Endothelial cell of umbilical vein (primary cell): ENCODE results near the gene KCNJ5. TPM values are rescaled to one million over a fixed set of nuclear protein-coding genes. Genes with fewer than 3 reads are reported as not detected.

Source experiments
- BruUV-seq: library from RNA; stranded (reverse); fragments of 400-500 nt; replicated peaks from 2 replicates; lab custom pipeline; 2021; lab: Mats Ljungman, UMichigan
- CTCF ChIA-PET: fragments of 300-600, 350-600 bp; sonication (Branson Sonifier 250); formaldehyde crosslinking; loops from one replicate; lab custom pipeline; 2021; ENCODE audit warnings: antibody characterized with exemption, inconsistent platforms; lab: Charles Lee
- POLR2A ChIA-PET: fragments of 300-600, 350-600 bp; sonication (Branson Sonifier 250); formaldehyde crosslinking; loops from one replicate; lab custom pipeline; 2021; ENCODE audit warnings: antibody characterized with exemption, inconsistent platforms; lab: Charles Lee
- DNase-seq: peaks from one replicate; pipeline ENCODE4 v3.0.0-alpha.2; 2011; ENCODE audit warnings: low read depth, low spot score
- FAIRE-seq: peaks from 2 replicates; lab custom pipeline; 2011; peaks lifted over from hg19 to GRCh38; lab: Jason Lieb, UNC
- H2AFZ ChIP-seq: 2 replicates; pipeline ENCODE4 v1.6.0; 2012; ENCODE audit warnings: low read depth, low read length, control low read depth, inconsistent platforms
- H3K27ac ChIP-seq: 2 replicates; pipeline ENCODE4 v1.5.1; 2011; ENCODE audit warnings: low read depth, mild to moderate bottlenecking, control low read depth, low read length, moderate library complexity; ENCODE audit not compliant: insufficient read depth
- H3K27me3 ChIP-seq, 2 experiments: 2 replicates each; pipeline versions ENCODE4 v1.6.0 to v1.6.1; 2011; ENCODE audit warnings: low read length in 2 of 2, mixed read lengths in 1 of 2; ENCODE audit not compliant: control insufficient read depth in 2 of 2, insufficient read depth in 2 of 2
- H3K36me3 ChIP-seq, 2 experiments: 2 replicates in 1 of 2; 3 replicates in 1 of 2; pipeline ENCODE4 v1.5.1; 2011; ENCODE audit warnings: low read length in 2 of 2, mild to moderate bottlenecking in 1 of 2, moderate library complexity in 1 of 2; ENCODE audit not compliant: control insufficient read depth in 2 of 2, insufficient read depth in 2 of 2; ENCODE audit errors: extremely low read depth in 1 of 2
- H3K4me1 ChIP-seq: 3 replicates; pipeline ENCODE4 v1.5.1; 2011; ENCODE audit warnings: mild to moderate bottlenecking, low read length; ENCODE audit not compliant: control insufficient read depth, insufficient read depth; ENCODE audit errors: extremely low read depth
- H3K4me2 ChIP-seq: 2 replicates; pipeline ENCODE4 v1.6.1; 2011; ENCODE audit warnings: low read length, control low read depth, mixed read lengths; ENCODE audit not compliant: insufficient read depth
- H3K4me3 ChIP-seq, 3 experiments: fragments of 200-600 bp in 1 of 3; sonication (generic), shearing (Covaris generic) in 1 of 3; replicated peaks in 1 of 3; 2 replicates each; pipeline ENCODE4 v1.5.1; 2011 to 2016; ENCODE audit warnings: control low read depth in 3 of 3, low read length in 3 of 3, mild to moderate bottlenecking in 2 of 3, inconsistent platforms in 1 of 3, low read depth in 1 of 3, moderate library complexity in 1 of 3; ENCODE audit not compliant: insufficient read depth in 1 of 3
- H3K79me2 ChIP-seq: 2 replicates; pipeline ENCODE4 v1.6.0; 2012; ENCODE audit warnings: low read length, inconsistent platforms; ENCODE audit not compliant: control insufficient read depth, insufficient read depth
- H3K9ac ChIP-seq: replicated peaks from 2 replicates; pipeline ENCODE3; 2011; ENCODE audit warnings: low read length, control low read depth; ENCODE audit not compliant: insufficient read depth; ENCODE audit errors: extremely low read depth
- H3K9me1 ChIP-seq: replicated peaks from 3 replicates; pipeline ENCODE4 v1.6.0; 2011; ENCODE audit warnings: mild to moderate bottlenecking, low read length; ENCODE audit not compliant: control insufficient read depth, insufficient read depth; ENCODE audit errors: extremely low read depth
- H3K9me3 ChIP-seq: replicated peaks from 2 replicates; pipeline ENCODE4 v1.5.1; 2012; ENCODE audit warnings: low read length, inconsistent platforms; ENCODE audit not compliant: control insufficient read depth, insufficient read depth
- H4K20me1 ChIP-seq: replicated peaks from 2 replicates; pipeline ENCODE3; 2011; ENCODE audit warnings: mild to moderate bottlenecking, low read length; ENCODE audit not compliant: control insufficient read depth, insufficient read depth; ENCODE audit errors: extremely low read depth
- CTCF ChIP-seq, 2 donors: IDR thresholded peaks; 1 replicate in 1 of 2; 2 replicates in 1 of 2; pipeline ENCODE4 v1.5.1; 2011; ENCODE audit warnings: low read length in 2 of 2, mild to moderate bottlenecking in 2 of 2, moderate library complexity in 2 of 2, control low read depth in 1 of 2, inconsistent platforms in 1 of 2, low read depth in 1 of 2; ENCODE audit not compliant: insufficient read depth in 1 of 2; ENCODE audit errors: extremely low read depth in 1 of 2
- EZH2 ChIP-seq: IDR thresholded peaks from 2 replicates; pipeline ENCODE4 v1.6.1; 2012; ENCODE audit warnings: borderline replicate concordance, low read depth, mild to moderate bottlenecking, moderate library complexity, low read length, inconsistent platforms; ENCODE audit not compliant: severe bottlenecking
- FOS ChIP-seq: IDR thresholded peaks from 2 replicates; pipeline ENCODE4 v1.6.1; 2011; ENCODE audit warnings: mild to moderate bottlenecking, low read length, moderate library complexity, borderline replicate concordance; ENCODE audit not compliant: insufficient read depth
- GATA2 ChIP-seq: IDR thresholded peaks from 2 replicates; pipeline ENCODE4 v1.7.0; 2011; ENCODE audit warnings: low read depth, mild to moderate bottlenecking, moderate library complexity, mixed read lengths, low read length; ENCODE audit not compliant: insufficient read length, insufficient read depth
- JUN ChIP-seq: IDR thresholded peaks from 2 replicates; pipeline ENCODE4 v1.6.1; 2011; ENCODE audit warnings: borderline replicate concordance, low read depth; ENCODE audit not compliant: insufficient read length, insufficient read depth
- MAX ChIP-seq: IDR thresholded peaks from 2 replicates; pipeline ENCODE4 v1.6.1; 2011; ENCODE audit not compliant: insufficient read depth, insufficient read length
- MYC ChIP-seq: IDR thresholded peaks from one replicate; pipeline ENCODE4 v1.6.1; 2011; ENCODE audit warnings: mild to moderate bottlenecking, low read depth, low read length
- POLR2A ChIP-seq: IDR thresholded peaks from 2 replicates; pipeline ENCODE4 v1.6.1; 2012; ENCODE audit warnings: low read depth, mild to moderate bottlenecking, control low read depth, low read length
- POLR2AphosphoS5 ChIP-seq: IDR thresholded peaks from 2 replicates; pipeline ENCODE4 v1.6.1; 2012; ENCODE audit warnings: low read depth, mild to moderate bottlenecking, control low read depth, low read length, moderate library complexity; ENCODE audit not compliant: insufficient read depth
- dilution Hi-C: fragments of 300-500 bp; cut with MboI; formaldehyde crosslinking; loops from one replicate; pipeline ENCODE4 v1.15.0; 2019; ENCODE audit warnings: low sequenced_read_pairs; ENCODE audit not compliant: extremely low pct_ligation_motif_present
- intact Hi-C: fragments of 100-400 bp; cut with micrococcal nuclease; formaldehyde crosslinking; loops from one replicate; pipeline ENCODE4 v1.10.0; 2022
- polyA plus RNA-seq, 4 experiments: library from polyadenylated mRNA; depleted of rRNA in 3 of 4; stranded (reverse) in 3 of 4; unstranded in 1 of 4; fragments of >200 nt; gene quantifications; 2 replicates each; pipeline versions ENCODE4 v1.2.1 to v1.2.3, GENCODE V29; 2011 to 2012; ENCODE audit warnings: missing spikeins in 1 of 4
- total RNA-seq: library from RNA; stranded (reverse); gene quantifications from 2 replicates; pipeline ENCODE4 v1.2.3, GENCODE V29; 2021

KCNJ5 gene
- total and polyA plus RNA-seq, 2 donors (not counting 3 experiments of a cell fraction or from before 2014, with no cell fraction given): 0.13 TPM; not detected in 1

- ChIA-PET POLR2A (no interaction called here), CTCF (interaction anchor here (0.7 to 17.4 kb wide), 2 partner anchors 47 to 65 kb away, joined by 3 to 951 read pairs; partner anchors contain the start of gene KCNJ5)
- Histone ChIP-seq H3K27me3 (peaks cover 12 to 21% of the 10 kb centered on the region in 2 experiments), H3K4me2 (no peak overlapping the region), H3K4me1 (no peaks in the 10 kb centered on the region), H2AFZ (no peak overlapping the region), H3K79me2 (no peaks in the 10 kb centered on the region), H3K9ac (no peak overlapping the region), H3K9me1 (no peaks in the 10 kb centered on the region), H3K36me3 (no peaks in the 10 kb centered on the region), H3K9me3 (no peaks in the 10 kb centered on the region), H4K20me1 (no peaks in the 10 kb centered on the region), H3K4me3 (no peak overlapping the region), H3K27ac (no peak overlapping the region)
- BruUV-seq: no TSS peak
- DNase-seq: no peak
- intact Hi-C loops (loop anchor here (10.0 kb wide), 1 partner anchor 178 kb away; no protein-coding TSS in a partner anchor), dilution Hi-C loops (no loop called here)
- FAIRE-seq: no peak
- TF ChIP-seq MAX (no peak), POLR2A (no peak), GATA2 (no peak), JUN (no peak), FOS (no peak), POLR2AphosphoS5 (no peak), MYC (no peak), CTCF (IDR thresholded peaks at IDR 0.05; ENCODE audit: extremely low read depth in 1 of 2, insufficient read depth in 1 of 2, low read depth in 1 of 2, low read length in 2 of 2) (no peak), EZH2 (no peak)
Measured at GRCh38 chr11:128953151-128953550, 62.0 kb downstream of the KCNJ5 start.
